Keratinocyte (primary cell): ENCODE results near the gene DUSP8.

Experiments used
- EZH2 ChIP-seq: IDR thresholded peaks from one replicate; pipeline ENCODE4 v1.6.1; 2012; ENCODE audit warnings: inconsistent platforms, mild to moderate bottlenecking, low read length, moderate library complexity
- TF ChIP-seq, protein P1 (sequence below), 3 experiments: IDR thresholded peaks in 1 of 3; conservative IDR thresholded peaks in 1 of 3; optimal IDR thresholded peaks in 1 of 3; 2 replicates in 2 of 3; 3 replicates in 1 of 3; pipeline versions ENCODE3 to v1.5.1; 2011; ENCODE audit warnings: low read length in 3 of 3, mild to moderate bottlenecking in 3 of 3, moderate library complexity in 2 of 3, control low read depth in 1 of 3, inconsistent platforms in 1 of 3; ENCODE audit not compliant: insufficient read depth in 2 of 3; ENCODE audit errors: extremely low read depth in 1 of 3

DNA sequence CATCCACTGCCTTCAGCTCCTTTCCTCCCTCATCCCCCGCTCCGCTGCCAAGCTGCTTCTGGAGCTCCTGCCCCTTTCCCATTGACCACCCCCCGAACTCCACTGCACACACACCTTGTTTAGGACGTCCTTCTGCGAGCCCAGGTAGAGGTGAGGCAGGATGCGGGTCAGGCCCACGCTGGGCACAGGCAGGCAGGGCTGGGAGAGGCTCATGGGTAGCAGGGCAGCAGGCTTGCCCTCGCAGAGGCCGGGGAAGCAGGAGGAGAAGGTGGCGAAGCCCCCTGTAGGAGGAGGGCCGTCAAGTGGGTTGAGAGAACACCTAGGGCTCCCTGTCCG, 13.3 kb downstream of the DUSP8 start:
- TF ChIP-seq, protein P1, sequence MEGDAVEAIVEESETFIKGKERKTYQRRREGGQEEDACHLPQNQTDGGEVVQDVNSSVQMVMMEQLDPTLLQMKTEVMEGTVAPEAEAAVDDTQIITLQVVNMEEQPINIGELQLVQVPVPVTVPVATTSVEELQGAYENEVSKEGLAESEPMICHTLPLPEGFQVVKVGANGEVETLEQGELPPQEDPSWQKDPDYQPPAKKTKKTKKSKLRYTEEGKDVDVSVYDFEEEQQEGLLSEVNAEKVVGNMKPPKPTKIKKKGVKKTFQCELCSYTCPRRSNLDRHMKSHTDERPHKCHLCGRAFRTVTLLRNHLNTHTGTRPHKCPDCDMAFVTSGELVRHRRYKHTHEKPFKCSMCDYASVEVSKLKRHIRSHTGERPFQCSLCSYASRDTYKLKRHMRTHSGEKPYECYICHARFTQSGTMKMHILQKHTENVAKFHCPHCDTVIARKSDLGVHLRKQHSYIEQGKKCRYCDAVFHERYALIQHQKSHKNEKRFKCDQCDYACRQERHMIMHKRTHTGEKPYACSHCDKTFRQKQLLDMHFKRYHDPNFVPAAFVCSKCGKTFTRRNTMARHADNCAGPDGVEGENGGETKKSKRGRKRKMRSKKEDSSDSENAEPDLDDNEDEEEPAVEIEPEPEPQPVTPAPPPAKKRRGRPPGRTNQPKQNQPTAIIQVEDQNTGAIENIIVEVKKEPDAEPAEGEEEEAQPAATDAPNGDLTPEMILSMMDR (optimal IDR thresholded peaks at IDR 0.05 in 1 of 3, IDR thresholded peaks at IDR 0.05 in 1 of 3, conservative IDR thresholded peaks at IDR 0.05 in 1 of 3; ENCODE audit: extremely low read depth in 1 of 3, insufficient read depth in 2 of 3, low read length in 3 of 3), result no peak
- no peak for TF ChIP-seq EZH2
